OCI-LY7 (cell line): ENCODE results near the gene VPS35L.

Experiments
- CTCF ChIP-seq: fragments of 200-600 bp; sonication (generic); conservative IDR thresholded peaks from 2 replicates; pipeline ENCODE4 v1.5.1; 2014; ENCODE audit warnings: mild to moderate bottlenecking, antibody characterized with exemption, low read length, moderate library complexity, mixed read lengths
- EZH2phosphoT487 ChIP-seq: fragments of 200-600 bp; sonication (generic); IDR thresholded peaks from 2 replicates; pipeline ENCODE4 v1.6.1; 2018; ENCODE audit warnings: low read depth, borderline replicate concordance, mild to moderate bottlenecking, mixed run types, antibody characterized with exemption, low read length, moderate library complexity, mixed read lengths

- TF ChIP-seq CTCF (no peak), EZH2phosphoT487 (no peak)
Measured at GRCh38 chr16:19691161-19691711, 135.7 kb downstream of the VPS35L start.
